ENCODE data around the gene PYGM.
A peak's percentile ranks its signal among the peaks of the same experiment; 100 is the strongest.

PYGM gene

DNA sequence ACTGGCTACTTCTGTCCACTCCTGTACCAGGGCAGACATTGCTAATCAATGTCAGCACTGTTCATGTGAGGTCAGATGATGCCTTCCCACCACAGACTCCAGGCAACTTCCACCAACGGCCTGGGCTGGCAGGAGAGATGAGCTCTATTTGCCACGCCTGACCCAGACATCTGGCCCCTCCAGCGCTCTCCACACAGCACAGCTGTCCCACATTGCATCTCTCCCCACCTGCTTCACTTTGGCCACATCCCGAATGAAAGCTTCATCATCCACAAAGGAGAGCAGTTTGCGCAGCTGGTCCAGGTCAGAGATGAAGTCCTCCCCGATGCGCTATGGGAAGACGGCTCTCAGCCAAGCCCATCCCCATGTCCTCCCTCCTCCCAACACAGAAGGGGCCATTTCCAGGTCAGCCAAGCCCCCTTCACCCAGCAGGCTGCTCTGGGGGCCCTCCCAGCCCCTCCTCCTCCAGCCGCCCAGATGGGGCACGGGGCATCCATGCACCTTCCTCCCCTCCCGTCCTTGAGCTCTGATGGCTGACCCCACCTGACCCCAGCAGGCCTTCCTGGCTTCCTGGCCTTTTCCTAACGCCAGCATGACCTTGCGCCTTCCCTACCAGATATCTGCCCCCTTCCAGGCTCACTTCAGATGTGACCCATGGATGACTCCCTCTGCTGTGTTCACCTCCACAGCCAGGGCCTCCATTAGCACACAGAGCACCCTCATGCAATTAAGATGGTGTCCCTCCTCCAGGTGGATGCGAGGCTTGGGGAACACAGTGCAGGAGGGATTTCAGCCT is 7.4 kb downstream of the PYGM start:
- DNase-seq: no peak

DNA sequence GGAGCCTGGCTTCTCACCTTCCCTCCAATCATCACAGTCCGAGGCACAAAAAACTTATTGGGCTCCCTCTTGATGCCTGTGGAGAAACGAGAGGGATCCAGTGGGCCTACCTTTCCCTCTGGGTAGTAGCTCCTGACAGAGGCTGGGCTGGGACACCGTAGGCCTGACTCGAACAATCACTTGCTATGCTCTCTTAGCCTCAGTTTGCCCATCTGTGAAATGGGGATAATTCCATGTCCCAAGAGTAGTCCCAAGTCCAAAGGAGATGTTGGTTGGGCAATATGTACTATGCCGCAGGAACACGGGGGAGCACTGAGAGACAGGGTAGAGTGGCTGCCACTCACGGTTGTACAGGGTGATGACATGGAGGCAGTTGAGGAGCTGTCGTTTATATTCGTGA is 8.2 kb downstream of the PYGM start:
- DNase-seq: no peak

DNA sequence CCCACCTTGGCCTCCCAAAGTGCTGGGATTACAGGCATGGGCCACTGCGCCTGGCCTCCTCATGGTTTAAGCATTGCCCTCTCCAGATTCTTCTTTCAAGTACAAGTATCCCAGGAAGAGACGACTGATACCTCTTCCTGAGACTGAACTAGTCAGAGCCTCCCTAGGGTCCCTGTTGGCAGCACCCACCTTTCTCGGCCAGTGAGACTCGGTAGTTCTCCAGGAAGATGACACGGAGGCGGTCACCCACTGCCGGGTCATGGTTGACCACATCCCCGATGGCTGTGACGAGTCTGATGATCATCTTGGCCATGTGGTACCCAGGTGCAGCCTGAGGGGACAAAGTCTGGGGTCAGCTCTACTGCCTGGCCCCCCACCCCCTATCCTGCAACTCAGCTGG is 8.6 kb downstream of the PYGM start:
- no peak for DNase-seq

DNA sequence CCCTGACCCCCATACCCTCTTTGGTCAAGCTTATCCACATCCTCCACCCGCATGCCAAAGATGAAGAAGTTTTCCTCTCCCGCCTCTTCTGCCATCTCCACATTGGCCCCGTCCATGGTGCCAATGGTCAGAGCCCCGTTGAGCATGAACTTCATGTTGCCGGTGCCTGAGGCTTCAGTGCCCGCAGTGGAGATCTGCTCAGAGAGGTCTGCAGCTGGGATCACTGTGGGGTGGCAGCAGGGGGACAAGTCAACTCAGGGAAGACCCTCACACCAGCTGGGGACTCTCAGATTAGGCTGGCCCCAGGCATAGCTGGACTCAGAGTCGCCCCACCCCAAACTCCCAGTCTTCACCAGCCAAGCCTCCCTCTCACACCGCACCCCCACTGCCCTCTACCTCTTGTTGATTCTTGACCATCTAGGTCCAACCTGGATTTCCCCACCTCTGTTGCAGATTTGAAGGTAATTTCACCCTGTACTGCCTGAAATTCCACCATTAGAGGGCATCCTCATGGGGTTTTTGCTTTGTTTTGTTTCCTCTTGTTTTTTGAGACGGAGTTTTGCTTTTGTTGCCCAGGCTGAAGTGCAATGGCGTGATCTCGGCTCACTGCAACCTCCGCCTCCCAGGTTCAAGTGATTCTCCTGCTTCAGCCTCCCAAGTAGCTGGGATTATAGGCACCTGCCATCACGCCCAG is 9.3 kb downstream of the PYGM start:
- no peak for DNase-seq

DNA sequence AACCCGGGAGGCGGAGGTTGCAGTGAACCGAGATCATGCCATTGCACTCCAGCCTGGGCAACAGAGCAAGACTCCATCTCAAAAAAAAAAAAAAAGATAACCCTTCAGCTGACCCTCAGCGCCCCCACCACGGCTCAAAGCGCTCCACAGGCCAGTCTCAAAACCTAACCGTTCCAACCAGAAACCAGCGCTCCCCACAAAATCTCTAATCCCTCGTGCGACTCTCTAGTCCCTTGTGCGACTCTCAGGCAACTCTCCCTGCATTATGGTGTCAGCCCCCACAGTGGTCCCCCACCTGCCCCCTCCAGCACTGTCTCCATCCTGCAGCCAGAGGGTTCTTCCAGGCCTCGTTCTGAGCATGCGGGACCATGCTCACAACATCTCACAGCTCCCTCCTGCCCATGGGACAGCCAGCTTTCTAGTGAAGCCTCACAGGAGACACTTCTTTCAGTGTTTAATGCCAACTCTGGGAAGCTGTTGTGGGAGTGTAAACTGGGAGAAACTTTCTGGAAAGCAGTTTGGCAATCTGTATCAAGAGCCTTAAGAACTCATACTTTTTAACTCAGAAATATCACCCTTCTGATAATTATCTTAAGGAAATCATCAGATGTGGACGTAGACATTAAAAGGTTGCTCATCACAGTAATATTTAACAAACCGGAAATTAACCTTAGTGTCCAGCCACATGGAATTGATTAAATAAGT is 11.7 kb downstream of the PYGM start:
- DNase-seq: no peak

DNA sequence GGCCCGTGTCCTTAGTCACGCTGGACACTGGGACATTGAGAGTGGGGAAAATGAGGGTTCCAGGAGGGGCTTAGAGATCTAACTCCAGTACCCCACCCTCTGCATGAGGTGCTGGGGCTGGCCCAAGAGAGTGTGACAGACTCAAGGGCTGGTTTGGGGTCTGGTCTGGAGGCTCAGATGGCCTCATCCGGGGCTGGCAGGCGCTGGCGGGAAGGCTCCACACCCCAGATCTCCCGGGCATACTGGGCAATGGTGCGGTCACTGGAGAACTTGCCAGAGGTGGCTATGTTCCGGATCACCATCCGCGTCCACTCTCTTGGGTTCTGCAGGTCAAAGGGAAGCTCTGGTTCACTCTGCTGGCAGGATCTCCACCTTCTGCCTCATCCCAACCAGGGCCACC is 13.3 kb downstream of the PYGM start:
- DNase-seq: no peak

DNA sequence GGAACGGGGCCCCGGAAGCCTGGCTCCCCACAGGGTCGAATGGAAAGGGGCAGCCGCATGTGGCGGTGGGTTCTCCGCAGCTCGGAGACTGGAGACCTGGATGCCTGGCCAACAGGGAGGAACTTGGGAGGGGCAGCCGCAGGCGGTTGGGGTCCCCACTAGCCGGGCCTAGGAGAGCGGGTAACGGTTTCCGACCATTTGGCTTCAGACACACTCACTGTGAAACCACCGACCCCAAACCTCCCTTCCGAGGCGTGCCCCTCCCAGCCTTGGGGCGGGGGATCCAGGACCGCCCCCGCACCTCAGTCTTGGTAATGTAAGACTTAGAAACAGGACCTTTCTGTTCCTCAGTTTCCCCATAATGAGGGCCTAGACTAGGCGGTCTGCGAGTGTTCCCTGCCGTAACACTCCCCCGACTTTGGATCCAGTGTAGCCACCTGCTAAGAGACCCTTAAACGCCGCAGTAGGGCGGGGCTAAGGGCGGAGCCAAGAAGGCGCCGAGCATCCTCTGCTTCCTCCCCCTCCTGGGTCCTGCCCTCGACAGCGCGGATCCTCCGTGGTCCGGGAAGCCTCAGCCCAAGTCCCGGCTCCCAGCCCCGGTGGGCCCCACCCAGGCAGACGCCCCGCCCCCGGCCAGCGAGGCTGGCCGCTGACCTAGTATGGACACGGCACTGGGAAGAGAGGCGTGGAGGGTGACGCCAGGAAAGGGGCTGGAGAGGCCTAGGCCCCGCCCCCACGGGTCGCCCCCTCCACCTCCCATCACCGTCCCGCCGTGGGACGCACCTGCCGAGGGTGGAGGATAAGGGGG is 14.0 kb downstream of the PYGM start:
- peak; percentile 54 for DNase-seq

DNA sequence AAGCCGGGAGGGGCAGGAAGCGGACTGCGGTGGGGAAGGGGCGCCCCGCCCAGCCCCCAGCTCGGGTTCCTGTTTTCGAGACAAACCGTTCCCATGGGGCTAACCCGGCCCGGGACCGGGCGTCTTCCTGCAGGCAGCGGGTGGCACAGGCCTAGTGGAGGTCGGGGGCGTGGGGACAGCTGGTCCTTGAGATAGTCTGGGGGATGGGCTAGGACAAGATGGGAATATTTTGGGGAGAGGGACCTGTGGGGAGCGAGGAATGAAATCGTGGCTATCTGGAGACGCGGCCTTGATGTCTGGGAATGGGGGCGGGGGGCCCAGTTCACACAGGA is 14.6 kb downstream of the PYGM start:
- DNase-seq: peak; percentile 57

DNA sequence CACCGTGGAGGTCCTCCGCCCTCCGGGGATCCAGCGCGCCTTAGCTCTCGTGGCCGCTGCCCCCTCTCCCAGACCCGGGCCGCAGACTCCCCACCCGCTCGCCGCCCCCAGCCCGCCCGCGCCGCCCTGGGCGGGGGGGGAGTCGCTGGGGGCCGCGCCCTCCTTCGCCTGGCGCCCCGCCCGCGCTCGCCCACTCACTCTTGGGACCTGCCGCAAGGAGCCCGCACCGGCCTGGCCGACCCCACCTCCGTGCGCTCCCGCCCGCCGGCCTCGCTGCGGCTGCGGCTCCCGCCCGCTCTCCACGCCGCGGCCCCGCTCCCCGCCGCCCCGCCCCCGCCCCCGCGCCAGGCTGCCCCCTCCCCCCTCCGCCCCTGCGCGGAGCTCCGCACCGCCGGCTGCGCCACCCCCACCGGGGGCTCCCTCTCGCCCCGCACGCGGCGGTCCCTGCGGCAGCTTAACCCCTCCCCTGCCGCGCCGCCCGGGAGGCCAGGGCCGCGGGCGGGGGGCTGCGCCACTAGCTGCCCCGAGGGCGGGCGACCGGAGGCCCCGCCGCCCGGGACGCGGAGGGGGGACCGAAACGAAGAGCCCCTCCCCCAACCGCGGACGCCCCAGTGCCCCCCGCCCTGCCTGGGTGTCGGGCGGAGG is 15.1 kb downstream of the PYGM start:
- DNase-seq: no peak

DNA sequence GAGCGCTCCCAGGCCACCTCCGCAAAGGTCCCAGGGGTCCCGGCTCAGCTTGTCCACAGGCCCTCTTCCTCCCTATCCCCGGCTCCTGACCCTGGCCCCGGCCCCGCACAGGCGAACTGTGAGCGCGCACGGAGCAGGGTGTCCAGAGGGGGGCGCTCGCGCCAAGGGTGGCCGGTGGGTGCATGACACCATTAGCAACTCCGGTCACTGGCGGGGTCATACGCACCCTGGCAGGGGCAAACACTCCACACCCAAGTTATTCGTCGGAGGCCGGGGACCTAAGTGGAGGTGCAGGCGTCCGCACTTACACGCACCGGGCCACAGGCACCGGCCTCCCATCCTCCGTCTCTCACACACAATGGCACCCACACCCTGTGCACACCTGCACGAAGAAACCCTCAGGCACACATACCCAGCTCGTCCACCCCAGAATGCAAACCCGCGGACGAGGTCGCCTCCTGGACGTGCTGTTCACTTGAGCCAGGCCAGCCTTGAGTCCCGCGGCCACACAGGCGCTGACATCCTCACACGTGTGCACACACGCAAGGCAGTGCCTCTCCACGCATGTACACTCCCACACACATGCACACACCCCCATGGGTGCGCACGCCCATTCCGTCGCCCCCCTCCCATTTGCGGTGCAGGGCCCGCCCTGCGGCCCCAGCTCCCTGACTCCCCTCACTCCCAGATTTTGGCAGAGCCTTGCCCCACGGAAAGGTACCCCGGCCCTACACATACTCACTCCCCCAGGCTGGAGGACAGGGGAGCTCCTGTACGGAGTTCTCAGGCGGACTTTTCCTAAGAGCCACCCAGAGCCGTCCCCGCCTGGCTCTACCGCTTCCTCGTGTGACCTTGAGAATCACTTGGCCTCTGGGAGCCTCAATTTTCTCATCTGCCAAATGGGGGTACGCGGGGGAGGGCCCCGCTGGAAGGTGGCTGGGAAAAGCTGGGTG is 15.9 kb downstream of the PYGM start, which contains the start of gene RASGRP2:
TSS of gene RASGRP2 (minus strand) at position 552 of the 953 bp plus-strand sequence. CDS start 1,276 bp downstream, outside the sequence.
- peak; percentile 78 for DNase-seq

DNA sequence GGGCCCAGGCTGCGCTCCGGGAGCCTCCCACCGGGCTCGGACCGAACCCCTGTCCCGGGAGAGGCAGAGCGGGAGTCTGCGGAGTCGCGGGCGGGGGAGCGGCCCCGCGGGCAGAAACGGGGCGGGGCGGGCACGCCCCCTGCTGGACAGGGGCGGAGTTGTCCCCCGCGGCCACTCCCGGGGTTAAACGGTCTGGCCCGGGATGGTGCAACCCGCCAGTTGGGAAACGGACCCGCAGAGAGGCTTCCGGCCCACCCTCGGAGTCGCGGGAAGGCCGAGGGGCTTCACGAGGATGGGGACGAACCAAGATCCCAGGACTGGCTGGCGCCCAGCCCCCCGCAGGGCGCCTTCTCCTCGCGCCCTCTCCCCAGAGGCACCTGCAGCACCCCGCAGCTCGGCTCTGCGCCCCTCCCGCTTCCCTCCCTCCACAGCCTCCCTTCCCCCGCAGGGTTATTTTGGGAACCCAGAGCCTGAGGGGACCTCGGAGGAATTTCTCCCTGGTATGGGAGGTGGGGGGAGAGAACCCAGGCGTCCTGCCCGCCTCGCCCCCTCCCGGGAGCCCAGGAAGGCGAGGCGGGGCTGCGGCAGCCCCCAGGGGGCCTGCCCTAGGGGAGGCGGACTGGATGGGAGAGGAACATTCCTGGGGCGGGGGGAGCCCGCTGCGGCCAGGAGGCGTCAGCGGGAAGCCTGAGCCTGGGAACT is 16.7 kb downstream of the PYGM start:
- DNase-seq: peak; percentile 76

DNA sequence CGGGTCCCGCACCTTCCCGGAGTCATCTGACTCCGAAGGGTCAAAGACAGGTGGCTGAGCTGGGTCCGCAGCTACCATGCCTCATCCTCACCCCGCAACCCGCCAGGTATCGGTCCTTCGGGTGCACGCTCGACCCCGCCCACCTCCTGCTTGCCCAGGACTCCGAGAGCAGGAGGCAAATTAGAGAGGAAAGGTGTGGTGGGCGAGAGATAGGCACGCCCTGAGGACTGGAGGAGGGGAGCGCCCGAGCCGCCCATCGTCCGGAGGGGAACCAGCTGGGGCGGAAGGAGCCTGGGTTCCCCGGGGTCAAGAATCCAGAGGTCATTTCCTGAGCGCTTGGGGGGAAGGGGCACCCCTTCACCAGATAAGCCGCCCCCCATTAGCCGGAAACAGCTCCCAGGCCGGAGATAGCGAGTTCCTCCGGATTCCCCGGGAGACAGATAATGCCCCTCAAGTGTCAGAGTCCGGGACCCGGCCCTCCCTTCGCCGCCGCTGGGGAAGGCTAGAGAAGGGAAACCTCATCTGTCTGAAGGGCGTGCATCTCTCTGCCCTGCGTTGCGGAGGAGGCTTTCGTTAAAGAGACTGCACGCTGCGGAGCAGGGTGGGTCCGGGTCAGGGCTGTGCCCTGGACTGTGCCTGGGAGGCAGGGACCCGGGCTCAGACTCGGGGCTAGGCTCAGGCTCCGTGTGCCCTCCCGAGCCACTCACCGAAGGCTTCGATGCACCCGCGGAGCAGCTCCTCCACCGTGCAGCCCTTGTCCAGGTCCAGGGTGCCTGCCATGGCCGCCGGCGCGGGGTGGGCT is 17.5 kb downstream of the PYGM start:
- DNase-seq: no peak

DNA sequence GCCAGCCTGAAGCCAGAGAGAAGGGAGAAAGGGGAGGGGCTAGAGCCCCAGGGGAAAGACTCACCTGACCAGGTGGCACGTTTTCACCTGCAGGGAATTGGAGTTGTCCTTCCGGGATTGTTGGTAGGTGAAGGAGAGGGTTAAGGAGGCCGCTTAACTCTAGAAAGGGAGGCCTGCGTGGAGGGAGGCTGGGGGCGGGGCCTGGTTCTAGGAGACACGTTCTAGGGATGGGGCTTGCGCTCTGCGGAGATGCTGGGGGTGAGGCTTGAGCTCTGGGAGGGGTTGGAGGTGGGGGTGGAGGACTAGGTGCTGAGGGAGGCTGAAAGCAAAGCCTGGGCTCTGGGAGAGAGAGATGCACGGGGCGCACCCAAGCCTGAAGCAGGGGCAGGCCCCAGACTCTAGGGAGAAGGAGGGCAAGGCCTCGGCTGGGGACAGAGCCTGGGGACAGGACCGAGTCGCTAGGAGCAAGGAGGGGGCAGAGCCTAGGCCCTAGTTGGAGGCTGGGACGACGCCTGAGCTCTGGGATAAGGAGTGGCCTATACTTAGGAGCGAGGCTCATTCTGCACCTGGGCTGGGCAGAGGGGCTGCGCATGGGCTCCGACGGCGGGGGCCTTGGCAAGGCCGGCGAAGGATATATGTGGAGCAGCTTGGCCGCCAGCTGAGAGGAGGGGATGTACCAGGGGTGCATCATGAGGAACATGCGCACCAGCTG is 18.2 kb downstream of the PYGM start:
- no peak for DNase-seq

DNA sequence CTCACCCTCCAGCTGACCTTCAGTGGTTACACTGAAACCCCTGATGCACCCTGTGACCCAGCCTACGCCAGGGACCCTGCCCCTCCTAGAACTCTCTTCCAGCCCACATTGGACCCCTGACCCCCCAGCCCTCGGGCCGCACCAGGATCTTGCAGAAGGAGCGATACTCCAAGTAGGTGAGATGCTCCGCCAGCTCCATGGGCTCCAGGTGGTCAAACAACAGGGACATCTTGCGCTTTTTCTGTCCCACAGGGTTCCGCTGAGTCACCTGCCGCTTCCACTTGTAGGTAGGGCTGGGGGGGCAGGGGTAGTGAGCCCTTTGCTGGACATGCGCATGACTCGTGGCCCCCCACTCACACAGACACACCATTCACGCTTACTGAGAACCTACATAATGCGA is 19.9 kb downstream of the PYGM start:
- no peak for DNase-seq

DNA sequence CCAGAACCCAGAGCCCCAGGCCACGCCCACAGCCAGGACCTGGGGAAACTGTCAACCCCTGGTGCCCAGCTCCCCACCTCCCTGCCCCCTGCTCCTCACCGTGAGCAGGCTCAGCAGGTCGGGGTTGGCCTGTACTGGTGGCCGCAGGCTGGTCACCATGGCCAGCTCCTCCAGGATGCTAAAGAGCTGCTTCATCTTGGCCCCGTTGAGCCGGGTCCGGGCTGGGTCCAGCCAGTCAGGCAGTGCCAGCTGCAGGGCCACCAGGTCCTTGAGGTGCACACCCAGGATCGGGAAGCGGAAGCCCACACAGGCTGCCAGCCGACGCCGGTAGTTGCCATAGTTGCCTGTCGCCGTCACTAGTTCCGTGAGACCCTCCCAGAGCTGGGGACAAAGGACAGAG is 23.1 kb downstream of the PYGM start:
- no peak for DNase-seq

DNA sequence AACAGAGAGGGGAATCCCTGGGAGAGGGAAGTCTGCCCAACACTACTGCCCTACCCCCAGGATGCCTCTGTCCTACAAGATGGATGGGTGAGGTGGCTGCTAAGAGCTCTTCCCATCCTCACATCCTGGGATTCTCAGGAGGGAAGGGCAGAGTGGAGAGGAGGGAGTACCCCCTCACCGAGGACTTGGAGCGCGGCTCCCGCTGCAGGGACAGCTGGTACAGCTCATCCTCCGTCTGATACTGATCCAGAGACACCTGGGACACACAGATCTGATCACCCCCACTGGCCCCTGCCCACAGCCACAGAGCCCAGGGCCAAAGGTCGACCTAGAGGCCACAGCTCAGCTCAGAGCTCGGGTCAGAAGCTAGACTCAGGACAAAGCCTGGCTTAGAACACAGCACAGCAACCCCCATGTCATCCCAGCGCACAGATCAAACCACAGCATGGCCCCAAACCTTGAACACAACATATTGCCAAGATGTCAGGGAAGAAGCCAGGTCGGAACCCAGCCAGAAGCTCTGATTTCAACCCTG is 24.0 kb downstream of the PYGM start:
- no peak for DNase-seq

DNA sequence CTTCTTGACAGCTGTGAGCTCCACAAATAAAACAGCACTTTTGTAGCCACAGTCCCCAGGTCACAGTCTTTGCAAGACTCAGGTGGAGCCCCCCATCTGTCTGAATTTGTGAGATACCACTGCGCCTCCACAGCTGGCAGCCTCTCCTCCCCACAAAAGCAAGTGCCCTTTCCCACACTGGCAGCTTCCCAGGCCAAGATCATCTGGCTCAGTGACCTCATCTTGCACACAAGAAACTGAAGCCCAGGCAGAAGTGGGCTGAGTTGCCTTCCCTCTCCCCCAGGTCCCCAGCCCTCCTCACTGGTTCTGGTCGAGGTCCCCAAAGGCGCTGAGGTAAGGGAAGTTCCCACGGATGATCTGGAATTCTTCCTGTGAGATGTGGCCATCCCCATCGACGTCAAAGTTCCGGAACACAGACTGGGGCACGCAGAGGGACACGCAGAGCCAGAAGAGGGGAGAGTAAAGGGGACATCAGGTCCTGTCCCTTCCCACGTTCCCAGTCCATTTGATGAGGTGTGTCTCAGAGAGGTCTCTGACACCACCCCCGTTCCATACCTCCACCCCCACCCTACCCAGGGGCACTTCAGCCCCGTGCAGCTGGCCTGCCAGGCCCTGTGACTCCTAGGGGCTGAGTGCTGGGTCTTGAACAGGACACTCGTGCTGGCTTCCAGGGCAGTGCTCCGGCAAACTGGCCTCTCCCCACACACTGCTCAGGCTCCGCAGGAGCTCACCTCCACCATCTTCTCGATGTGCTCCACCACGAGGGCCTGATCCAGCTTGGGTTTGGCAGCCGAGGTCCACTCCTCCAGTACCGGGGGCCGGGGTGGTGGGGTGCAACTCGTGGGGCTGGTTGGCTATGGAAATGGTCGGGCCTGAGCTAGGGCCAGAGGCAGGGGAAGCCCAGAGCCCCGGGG is 24.7 kb downstream of the PYGM start:
- DNase-seq: no peak

DNA sequence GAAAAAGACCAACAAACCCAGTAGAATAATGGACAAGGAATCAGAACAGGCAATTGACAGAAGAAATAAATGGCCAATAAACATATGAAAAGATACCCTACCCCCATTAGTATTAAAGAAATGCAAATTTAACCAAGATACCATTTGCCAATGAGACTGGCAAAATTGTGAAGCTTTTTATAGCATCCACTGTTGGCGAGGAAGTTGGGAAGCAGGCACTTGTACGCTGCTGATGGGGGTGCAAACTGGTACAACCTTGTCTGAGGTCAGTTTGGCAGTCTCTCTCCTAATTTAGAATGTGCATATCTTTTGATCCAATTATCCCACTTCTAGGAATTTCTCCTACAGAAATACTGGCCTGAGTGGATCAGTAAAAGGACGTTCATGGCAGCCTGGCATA is 28.2 kb downstream of the PYGM start:
- no peak for DNase-seq

All from stimulated activated CD4-positive, alpha-beta T cell treated with anti-CD3 and anti-CD28 coated beads, Interleukin-4, amount 100 ng/mL, for 24 hours (primary cell).